Mesendoderm (in vitro differentiated cells): ENCODE data around the gene MOB2.

Experiments
- DNase-seq: peaks from one replicate; pipeline ENCODE4 v3.0.0; 2013
- H2AK5ac ChIP-seq: 2 replicates; pipeline ENCODE4 v1.6.1; 2013; ENCODE audit warnings: low read length, inconsistent platforms
- H2BK120ac ChIP-seq: 2 replicates; pipeline ENCODE4 v1.6.1; 2013; ENCODE audit warnings: low read depth, mild to moderate bottlenecking, low read length, moderate library complexity, mixed read lengths
- H2BK15ac ChIP-seq: replicated peaks from 2 replicates; pipeline ENCODE4 v1.6.1; 2013; ENCODE audit warnings: low read depth, mild to moderate bottlenecking, moderate library complexity
- H2BK5ac ChIP-seq: 2 replicates; pipeline ENCODE4 v1.6.1; 2013; ENCODE audit warnings: low read length, inconsistent platforms
- H3K18ac ChIP-seq: 2 replicates; pipeline ENCODE4 v1.6.1; 2013; ENCODE audit warnings: mild to moderate bottlenecking, low read length, mixed read lengths
- H3K23ac ChIP-seq: one replicate; pipeline ENCODE4 v1.6.1; 2013; ENCODE audit warnings: low read length
- H3K27ac ChIP-seq: 2 replicates; pipeline ENCODE4 v1.5.1; 2013; ENCODE audit warnings: low read depth, mild to moderate bottlenecking, inconsistent platforms, low read length, moderate library complexity
- H3K27me3 ChIP-seq: 2 replicates; pipeline ENCODE4 v1.6.1; 2013; ENCODE audit warnings: low read length, control low read depth, mild to moderate bottlenecking, inconsistent platforms; ENCODE audit not compliant: insufficient read depth, poor library complexity
- H3K36me3 ChIP-seq: 2 replicates; pipeline ENCODE4 v1.6.1; 2013; ENCODE audit warnings: low read length, inconsistent platforms; ENCODE audit not compliant: control insufficient read depth, insufficient read depth
- H3K4ac ChIP-seq: one replicate; pipeline ENCODE4 v1.6.1; 2013; ENCODE audit warnings: low read depth, mild to moderate bottlenecking, low read length, moderate library complexity
- H3K4me1 ChIP-seq: 2 replicates; pipeline ENCODE4 v1.6.1; 2013; ENCODE audit warnings: low read depth, low read length, inconsistent platforms; ENCODE audit not compliant: control insufficient read depth
- H3K4me2 ChIP-seq: 2 replicates; pipeline ENCODE4 v1.6.1; 2013; ENCODE audit warnings: low read length
- H3K4me3 ChIP-seq: 2 replicates; pipeline ENCODE4 v1.5.1; 2013; ENCODE audit warnings: mild to moderate bottlenecking, low read length
- H3K56ac ChIP-seq: one replicate; pipeline ENCODE4 v1.6.1; 2013; ENCODE audit warnings: low read length
- H3K79me1 ChIP-seq: 2 replicates; pipeline ENCODE4 v1.6.1; 2013; ENCODE audit warnings: low read length, inconsistent platforms
- H3K79me2 ChIP-seq: 2 replicates; pipeline ENCODE4 v1.6.1; 2013; ENCODE audit warnings: mild to moderate bottlenecking, low read length; ENCODE audit not compliant: control insufficient read depth, insufficient read depth
- H3K9ac ChIP-seq: 2 replicates; pipeline ENCODE4 v1.6.1; 2013; ENCODE audit warnings: low read length, inconsistent platforms
- H4K5ac ChIP-seq: one replicate; pipeline ENCODE4 v1.6.1; 2013; ENCODE audit warnings: low read length
- H4K8ac ChIP-seq: one replicate; pipeline ENCODE4 v1.6.1; 2013; ENCODE audit warnings: low read depth, mild to moderate bottlenecking, control low read depth, low read length, moderate library complexity
- WGBS: extraction: QIAGEN DNeasy Blood & Tissue Kit; methylation state at CpG from one replicate; pipeline ENCODE4 v1.1.7; 2013; ENCODE audit warnings: low lambda C conversion rate, missing lambda C conversion rate; ENCODE audit not compliant: insufficient coverage; ENCODE audit errors: extremely low coverage; 5-methylcytosine and 5-hydroxymethylcytosine counted together

Gene MOB2

GRCh38 chr11:1469287-1469910, 17.2 kb downstream of the MOB2 start:
- no peak for DNase-seq
- no peak overlapping the region for H3K4me3 ChIP-seq
- H3K79me2 ChIP-seq = no peaks in the 10 kb centered on the region
- no peaks in the 10 kb centered on the region for H3K79me1 ChIP-seq
- H4K5ac ChIP-seq = no peak overlapping the region
- no peak overlapping the region for H2AK5ac ChIP-seq
- no peak overlapping the region for H4K8ac ChIP-seq
- H3K4me2 ChIP-seq = no peak overlapping the region
- no peak overlapping the region for H3K18ac ChIP-seq
- no peak overlapping the region for H3K9ac ChIP-seq
- no peaks in the 10 kb centered on the region for H3K4me1 ChIP-seq
- H3K27me3 ChIP-seq = no peaks in the 10 kb centered on the region
- no peak overlapping the region for H2BK120ac ChIP-seq
- no peak overlapping the region for H3K27ac ChIP-seq
- H3K56ac ChIP-seq = no peak overlapping the region
- H2BK5ac ChIP-seq = no peak overlapping the region
- no peaks in the 10 kb centered on the region for H3K36me3 ChIP-seq
- H2BK15ac ChIP-seq = no peak overlapping the region
- no peak overlapping the region for H3K4ac ChIP-seq
- no CpG with 5 or more reads among the region's 19 CpGs for WGBS
- H3K23ac ChIP-seq = no peak overlapping the region

- H3K27ac ChIP-seq = no peak overlapping the region
- DNase-seq = no peak
- no peak overlapping the region for H4K8ac ChIP-seq
- no peaks in the 10 kb centered on the region for H3K36me3 ChIP-seq
- H2BK120ac ChIP-seq = no peak overlapping the region
- no peak overlapping the region for H3K23ac ChIP-seq
- no peak overlapping the region for H3K9ac ChIP-seq
- H3K18ac ChIP-seq = no peak overlapping the region
- H3K4me3 ChIP-seq = no peak overlapping the region
- no peaks in the 10 kb centered on the region for H3K79me1 ChIP-seq
- no CpG with 5 or more reads among the region's 19 CpGs for WGBS
- H3K4me1 ChIP-seq = no peaks in the 10 kb centered on the region
- no peak overlapping the region for H3K56ac ChIP-seq
- no peak overlapping the region for H2BK15ac ChIP-seq
- no peaks in the 10 kb centered on the region for H3K79me2 ChIP-seq
- H3K4me2 ChIP-seq = no peak overlapping the region
- H2BK5ac ChIP-seq = no peak overlapping the region
- no peak overlapping the region for H4K5ac ChIP-seq
- H2AK5ac ChIP-seq = no peak overlapping the region
- no peak overlapping the region for H3K4ac ChIP-seq
- no peaks in the 10 kb centered on the region for H3K27me3 ChIP-seq
Observed at GRCh38 chr11:1468473-1469066, 18.0 kb downstream of the MOB2 start.

GRCh38 chr11:1468002-1468401, 18.6 kb downstream of the MOB2 start:
- H3K4me3 ChIP-seq = no peak overlapping the region
- H4K5ac ChIP-seq = no peak overlapping the region
- no peak for DNase-seq
- no peaks in the 10 kb centered on the region for H3K79me2 ChIP-seq
- H3K4ac ChIP-seq = no peak overlapping the region
- no CpG with 5 or more reads among the region's 18 CpGs for WGBS
- no peaks in the 10 kb centered on the region for H3K79me1 ChIP-seq
- H3K23ac ChIP-seq = no peak overlapping the region
- H2BK15ac ChIP-seq = no peak overlapping the region
- H2BK5ac ChIP-seq = no peak overlapping the region
- H4K8ac ChIP-seq = no peak overlapping the region
- H3K36me3 ChIP-seq = no peaks in the 10 kb centered on the region
- H3K27ac ChIP-seq = no peak overlapping the region
- no peaks in the 10 kb centered on the region for H3K4me1 ChIP-seq
- no peak overlapping the region for H3K9ac ChIP-seq
- H3K27me3 ChIP-seq = no peaks in the 10 kb centered on the region
- no peak overlapping the region for H3K4me2 ChIP-seq
- H2AK5ac ChIP-seq = no peak overlapping the region
- H2BK120ac ChIP-seq = no peak overlapping the region
- H3K18ac ChIP-seq = no peak overlapping the region
- no peak overlapping the region for H3K56ac ChIP-seq

- no peaks in the 10 kb centered on the region for H3K79me1 ChIP-seq
- no peak overlapping the region for H3K23ac ChIP-seq
- H3K27ac ChIP-seq = no peak overlapping the region
- no peak overlapping the region for H3K56ac ChIP-seq
- H2AK5ac ChIP-seq = no peak overlapping the region
- H3K4me1 ChIP-seq = no peaks in the 10 kb centered on the region
- WGBS = no CpG with 5 or more reads among the region's 9 CpGs
- no peak overlapping the region for H2BK5ac ChIP-seq
- no peak overlapping the region for H3K4me3 ChIP-seq
- no peaks in the 10 kb centered on the region for H3K36me3 ChIP-seq
- H4K5ac ChIP-seq = no peak overlapping the region
- H3K27me3 ChIP-seq = no peaks in the 10 kb centered on the region
- no peaks in the 10 kb centered on the region for H3K79me2 ChIP-seq
- H3K18ac ChIP-seq = no peak overlapping the region
- H2BK120ac ChIP-seq = no peak overlapping the region
- DNase-seq = no peak
- no peak overlapping the region for H3K4ac ChIP-seq
- no peak overlapping the region for H3K4me2 ChIP-seq
- H4K8ac ChIP-seq = no peak overlapping the region
- H3K9ac ChIP-seq = no peak overlapping the region
- H2BK15ac ChIP-seq = no peak overlapping the region
Observed at GRCh38 chr11:1467270-1467669, 19.3 kb downstream of the MOB2 start.

GRCh38 chr11:1466784-1467183, 19.8 kb downstream of the MOB2 start:
- no peak overlapping the region for H3K9ac ChIP-seq
- no peaks in the 10 kb centered on the region for H3K4me1 ChIP-seq
- no peak overlapping the region for H3K18ac ChIP-seq
- no peak overlapping the region for H3K4ac ChIP-seq
- H3K27me3 ChIP-seq = no peaks in the 10 kb centered on the region
- no peak overlapping the region for H3K23ac ChIP-seq
- H4K5ac ChIP-seq = no peak overlapping the region
- H3K36me3 ChIP-seq = no peaks in the 10 kb centered on the region
- H3K56ac ChIP-seq = no peak overlapping the region
- no peak overlapping the region for H3K4me2 ChIP-seq
- no peak overlapping the region for H4K8ac ChIP-seq
- H3K79me2 ChIP-seq = no peaks in the 10 kb centered on the region
- H3K27ac ChIP-seq = no peak overlapping the region
- H3K4me3 ChIP-seq = no peak overlapping the region
- no peak overlapping the region for H2BK15ac ChIP-seq
- no peak overlapping the region for H2BK120ac ChIP-seq
- no peaks in the 10 kb centered on the region for H3K79me1 ChIP-seq
- DNase-seq = no peak
- WGBS = no CpG with 5 or more reads among the region's 16 CpGs
- no peak overlapping the region for H2BK5ac ChIP-seq
- no peak overlapping the region for H2AK5ac ChIP-seq

- Histone ChIP-seq H3K9ac (no peak overlapping the region), H3K4me2 (no peak overlapping the region), H3K4ac (no peak overlapping the region), H2BK120ac (no peak overlapping the region), H3K4me1 (no peaks in the 10 kb centered on the region), H4K5ac (no peak overlapping the region), H3K23ac (no peak overlapping the region), H2BK15ac (no peak overlapping the region), H3K4me3 (no peak overlapping the region), H3K79me1 (no peaks in the 10 kb centered on the region), H3K18ac (no peak overlapping the region), H2AK5ac (no peak overlapping the region), H3K36me3 (no peaks in the 10 kb centered on the region), H3K27ac (no peak overlapping the region), H3K79me2 (no peaks in the 10 kb centered on the region), H3K27me3 (no peaks in the 10 kb centered on the region), H2BK5ac (no peak overlapping the region), H3K56ac (no peak overlapping the region), H4K8ac (no peak overlapping the region)
- WGBS = no CpG with 5 or more reads among the region's 16 CpGs
- DNase-seq = no peak
Observed at GRCh38 chr11:1463056-1463455, 23.5 kb downstream of the MOB2 start.
